OCI-LY7 (cell line): ENCODE measurements around the gene TREML4. TPM values are rescaled to one million over a fixed set of nuclear protein-coding genes. Genes with fewer than 3 reads are reported as not detected.

Experiments
- Bru-seq: library from RNA; stranded (reverse); fragments of 400-500 nt; gene quantifications from one replicate; lab custom pipeline; 2021; lab: Mats Ljungman, UMichigan
- BruChase-seq, 2 experiments: library from RNA; stranded (reverse); fragments of 400-500 nt; gene quantifications; one replicate each; lab custom pipeline; 2021; lab: Mats Ljungman, UMichigan
- BruUV-seq: library from RNA; stranded (reverse); fragments of 400-500 nt; replicated peaks from 2 replicates; lab custom pipeline; 2021; lab: Mats Ljungman, UMichigan
- CTCF ChIA-PET: fragments of 300-600 bp; sonication (Branson Sonifier 250); formaldehyde crosslinking; loops from one replicate; lab custom pipeline; 2022; ENCODE audit warnings: antibody characterized with exemption; ENCODE audit not compliant: unreplicated experiment; lab: Charles Lee
- POLR2A ChIA-PET: fragments of 300-600 bp; sonication (Branson Sonifier 250); formaldehyde crosslinking; loops from one replicate; lab custom pipeline; 2022; ENCODE audit warnings: antibody characterized with exemption; lab: Charles Lee
- DNase-seq: peaks from one replicate; pipeline ENCODE4 v3.0.0-alpha.2; 2015; ENCODE audit warnings: low spot score
- H2AFZ ChIP-seq: fragments of 200-600 bp; sonication (generic), shearing (Covaris generic); 2 replicates; pipeline ENCODE4 v1.6.1; 2014; ENCODE audit warnings: mild to moderate bottlenecking, antibody characterized with exemption, low read length, moderate library complexity
- H3K27ac ChIP-seq: fragments of 200-600 bp; sonication (generic); 2 replicates; pipeline ENCODE4 v1.5.1; 2014; ENCODE audit warnings: mixed run types, low read depth, mild to moderate bottlenecking, moderate library complexity, low read length, inconsistent platforms; ENCODE audit not compliant: poor library complexity, severe bottlenecking
- H3K36me3 ChIP-seq: fragments of 200-600 bp; sonication (generic); 2 replicates; pipeline ENCODE4 v1.6.1; 2014; ENCODE audit warnings: mild to moderate bottlenecking, antibody characterized with exemption, low read length, moderate library complexity, mixed read lengths; ENCODE audit not compliant: insufficient read depth
- H3K4me1 ChIP-seq: fragments of 200-600 bp; sonication (generic); 2 replicates; pipeline ENCODE4 v1.5.1; 2014; ENCODE audit warnings: mild to moderate bottlenecking, low read length; ENCODE audit not compliant: insufficient read depth, poor library complexity, severe bottlenecking
- H3K4me2 ChIP-seq: fragments of 200-600 bp; sonication (generic); 2 replicates; pipeline ENCODE4 v1.6.1; 2014; ENCODE audit warnings: mild to moderate bottlenecking, low read length
- H3K4me3 ChIP-seq: fragments of 200-600 bp; sonication (generic); 2 replicates; pipeline ENCODE4 v1.5.1; 2014; ENCODE audit warnings: mild to moderate bottlenecking, low read depth, low read length; ENCODE audit not compliant: poor library complexity, severe bottlenecking
- H3K79me2 ChIP-seq: fragments of 200-600 bp; sonication (generic); 2 replicates; pipeline ENCODE4 v1.6.1; 2016; ENCODE audit warnings: low read depth, mild to moderate bottlenecking, low read length, moderate library complexity, mixed read lengths; ENCODE audit not compliant: insufficient read depth
- H3K9me2 ChIP-seq: fragments of 200-600 bp; sonication (generic); 2 replicates; pipeline ENCODE4 v1.6.1; 2016; ENCODE audit warnings: mild to moderate bottlenecking, low read length, mixed read lengths; ENCODE audit not compliant: insufficient read depth
- H3K9me3 ChIP-seq: fragments of 200-600 bp; sonication (generic); 2 replicates; pipeline ENCODE4 v1.6.1; 2014; ENCODE audit warnings: mild to moderate bottlenecking, mixed run types, low read length, mixed read lengths
- H4K20me1 ChIP-seq: fragments of 200-600 bp; sonication (generic); 2 replicates; pipeline ENCODE4 v1.6.1; 2014; ENCODE audit warnings: mild to moderate bottlenecking, antibody characterized with exemption, low read length, moderate library complexity, mixed read lengths; ENCODE audit not compliant: insufficient read depth
- EZH2phosphoT487 ChIP-seq: fragments of 200-600 bp; sonication (generic); IDR thresholded peaks from 2 replicates; pipeline ENCODE4 v1.6.1; 2018; ENCODE audit warnings: low read depth, borderline replicate concordance, mild to moderate bottlenecking, mixed run types, antibody characterized with exemption, low read length, moderate library complexity, mixed read lengths
- intact Hi-C: fragments of 100-400 bp; cut with micrococcal nuclease; formaldehyde crosslinking; loops from one replicate; pipeline ENCODE4 v1.10.0; 2022; ENCODE audit not compliant: unreplicated experiment
- long read RNA-seq: library from polyadenylated mRNA; stranded (forward); transcript quantifications from one replicate; pipeline ENCODE4 v2.0.0, GENCODE V29; 2022
- total RNA-seq, 2 experiments: library from RNA; depleted of rRNA in 1 of 2; stranded (reverse); fragments of >200 nt in 1 of 2; shearing (Covaris generic) in 1 of 2; gene quantifications; 2 replicates each; pipeline ENCODE4 v1.2.3, GENCODE V29; 2014 to 2022
- TF ChIP-seq, protein P1 (sequence below): fragments of 200-600 bp; sonication (generic); conservative IDR thresholded peaks from 2 replicates; pipeline ENCODE4 v1.5.1; 2014; ENCODE audit warnings: mild to moderate bottlenecking, antibody characterized with exemption, low read length, moderate library complexity, mixed read lengths

The TREML4 gene, protein sequence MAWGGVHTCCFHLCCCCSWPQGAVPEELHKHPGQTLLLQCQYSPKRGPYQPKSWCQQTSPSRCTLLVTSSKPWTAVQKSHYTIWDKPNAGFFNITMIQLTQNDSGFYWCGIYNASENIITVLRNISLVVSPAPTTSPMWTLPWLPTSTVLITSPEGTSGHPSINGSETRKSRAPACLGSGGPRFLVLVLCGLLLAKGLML
- total RNA-seq (2014; rRNA removed; shearing (Covaris generic)) (not detected in 2 replicates), total RNA-seq (2022) (not detected in 2 replicates), Bru-seq, nascent RNA (not detected), BruChase-seq, experiment 1, labeled RNA remaining after a 6-hour chase (not detected), BruChase-seq, experiment 2, labeled RNA remaining after a 2-hour chase (percentile 9 among the genes with signal in this experiment)
- long read RNA-seq, result 0 reads

DNA sequence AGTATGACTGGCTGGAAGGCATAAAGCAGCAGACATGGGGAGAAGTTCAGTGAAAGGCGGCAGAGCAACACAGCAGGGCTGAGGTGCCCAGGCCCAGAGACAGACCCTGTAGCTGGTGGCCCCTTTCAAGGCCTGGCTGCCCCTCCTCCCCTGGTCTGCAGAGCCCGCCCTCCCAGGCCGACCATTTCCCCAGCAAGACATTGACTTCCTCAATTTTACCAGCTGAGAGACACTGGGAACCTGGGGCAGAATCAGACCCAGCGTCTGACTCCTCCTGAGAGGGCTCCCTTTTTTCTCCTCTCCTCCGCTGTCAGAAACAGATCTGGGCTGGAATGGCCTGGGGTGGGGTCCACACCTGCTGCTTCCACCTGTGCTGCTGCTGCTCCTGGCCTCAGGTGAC, at the start of gene TREML4:
TSS of gene TREML4 (plus strand) at position 254 of the 400 bp plus-strand sequence. CDS start at position 333, 79 bp downstream.
- POLR2A ChIA-PET, result no interaction called here
- no peaks in the 10 kb centered on the region for H3K9me3 ChIP-seq
- H4K20me1 ChIP-seq, result no peaks in the 10 kb centered on the region
- no peaks in the 10 kb centered on the region for H3K36me3 ChIP-seq
- no TSS peak for BruUV-seq
- no peak for TF ChIP-seq EZH2phosphoT487
- TF ChIP-seq, protein P1, sequence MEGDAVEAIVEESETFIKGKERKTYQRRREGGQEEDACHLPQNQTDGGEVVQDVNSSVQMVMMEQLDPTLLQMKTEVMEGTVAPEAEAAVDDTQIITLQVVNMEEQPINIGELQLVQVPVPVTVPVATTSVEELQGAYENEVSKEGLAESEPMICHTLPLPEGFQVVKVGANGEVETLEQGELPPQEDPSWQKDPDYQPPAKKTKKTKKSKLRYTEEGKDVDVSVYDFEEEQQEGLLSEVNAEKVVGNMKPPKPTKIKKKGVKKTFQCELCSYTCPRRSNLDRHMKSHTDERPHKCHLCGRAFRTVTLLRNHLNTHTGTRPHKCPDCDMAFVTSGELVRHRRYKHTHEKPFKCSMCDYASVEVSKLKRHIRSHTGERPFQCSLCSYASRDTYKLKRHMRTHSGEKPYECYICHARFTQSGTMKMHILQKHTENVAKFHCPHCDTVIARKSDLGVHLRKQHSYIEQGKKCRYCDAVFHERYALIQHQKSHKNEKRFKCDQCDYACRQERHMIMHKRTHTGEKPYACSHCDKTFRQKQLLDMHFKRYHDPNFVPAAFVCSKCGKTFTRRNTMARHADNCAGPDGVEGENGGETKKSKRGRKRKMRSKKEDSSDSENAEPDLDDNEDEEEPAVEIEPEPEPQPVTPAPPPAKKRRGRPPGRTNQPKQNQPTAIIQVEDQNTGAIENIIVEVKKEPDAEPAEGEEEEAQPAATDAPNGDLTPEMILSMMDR, result no peak
- H3K27ac ChIP-seq, result no peak within 1 kb of the TSS
- H3K4me2 ChIP-seq, result no peak within 1 kb of the TSS
- no peaks in the 10 kb centered on the region for H3K9me2 ChIP-seq
- no peak within 1 kb of the TSS for H3K4me3 ChIP-seq
- CTCF ChIA-PET, result no interaction called here
- no peak within 1 kb of the TSS for H2AFZ ChIP-seq
- no peaks in the 10 kb centered on the region for H3K4me1 ChIP-seq
- intact Hi-C loops, result no loop called here
- no peak for DNase-seq
- no peaks in the 10 kb centered on the region for H3K79me2 ChIP-seq

DNA sequence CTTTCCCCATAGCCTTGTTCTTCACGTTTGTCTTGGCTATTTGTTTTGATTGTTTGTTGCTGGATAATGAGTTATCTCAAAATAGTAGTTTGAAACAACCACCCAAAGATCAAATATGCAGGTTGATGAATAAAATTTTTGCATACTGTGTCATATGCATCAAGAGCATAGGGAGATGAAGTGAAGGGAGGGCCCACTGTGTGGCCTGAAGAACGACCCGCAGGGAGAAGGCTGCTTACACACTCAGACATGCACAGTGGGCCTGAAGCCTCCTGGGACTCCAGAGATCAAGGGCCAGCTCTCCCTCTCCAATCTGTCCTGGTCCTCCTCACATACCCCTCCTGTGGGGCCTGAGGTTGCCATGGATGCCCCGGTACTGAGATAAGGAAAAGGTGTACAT, 49.0 kb upstream of the TREML4 start:
- TF ChIP-seq, protein P1, result no peak
- TF ChIP-seq EZH2phosphoT487, result no peak
- BruUV-seq, result no TSS peak
- Histone ChIP-seq H3K4me3 (no peak overlapping the region), H3K79me2 (no peaks in the 10 kb centered on the region), H3K4me1 (peaks cover 25% of the 10 kb centered on the region), H3K4me2 (no peak overlapping the region), H2AFZ (no peak overlapping the region), H3K9me2 (no peaks in the 10 kb centered on the region), H4K20me1 (no peaks in the 10 kb centered on the region), H3K9me3 (no peaks in the 10 kb centered on the region), H3K27ac (no peak overlapping the region), H3K36me3 (no peaks in the 10 kb centered on the region)
- POLR2A ChIA-PET, result no interaction called here
- intact Hi-C loops, result no loop called here
- CTCF ChIA-PET, result interaction anchor here (0.6 kb wide), 1 partner anchor 132 kb away, joined by 5 read pairs; no protein-coding TSS in a partner anchor
- no peak for DNase-seq

DNA sequence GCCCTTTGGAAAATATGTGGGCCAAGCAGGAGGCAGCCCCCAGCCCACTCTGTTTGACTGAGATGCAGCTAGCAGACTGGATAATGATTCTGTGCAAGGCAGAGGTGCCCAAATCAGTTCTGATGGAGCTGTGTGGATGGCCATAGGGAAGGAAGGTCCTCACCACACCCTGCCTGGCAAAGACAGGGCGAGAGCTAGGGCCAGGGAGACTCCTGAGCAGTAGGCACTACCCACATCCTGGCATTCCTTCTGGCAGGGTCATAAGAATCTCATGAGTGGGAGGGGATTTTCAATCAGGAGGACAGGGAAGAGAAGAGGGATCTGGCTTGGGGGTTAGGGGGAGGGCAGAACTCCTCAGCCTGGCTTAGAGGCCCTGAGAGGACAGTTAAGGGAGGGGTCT, 46.6 kb upstream of the TREML4 start:
- Histone ChIP-seq H3K36me3 (no peaks in the 10 kb centered on the region), H3K4me1 (peaks cover 27% of the 10 kb centered on the region), H3K9me3 (no peaks in the 10 kb centered on the region), H3K4me2 (no peak overlapping the region), H2AFZ (peak overlapping the region; percentile 65; the same call in 1 of the 2 replicates), H3K27ac (no peak overlapping the region), H3K4me3 (no peak overlapping the region), H3K9me2 (no peaks in the 10 kb centered on the region), H4K20me1 (no peaks in the 10 kb centered on the region), H3K79me2 (no peaks in the 10 kb centered on the region)
- BruUV-seq, result no TSS peak
- DNase-seq, result no peak
- POLR2A ChIA-PET, result interaction anchor here (0.9 to 2.2 kb wide), 4 partner anchors 15 to 89 kb away, joined by 3 to 7 read pairs (median 4); no protein-coding TSS in a partner anchor
- TF ChIP-seq EZH2phosphoT487, result no peak
- TF ChIP-seq, protein P1, result no peak
- intact Hi-C loops, result no loop called here
- CTCF ChIA-PET, result interaction anchor here (0.8 to 1.7 kb wide), 8 partner anchors 11 to 138 kb away, joined by 3 to 7 read pairs (median 4); partner anchors contain the start of gene TREML2
